ENCODE data around the gene KRTAP10-8. TPM values are rescaled to one million over a fixed set of nuclear protein-coding genes. Genes with fewer than 3 reads are reported as not detected.
"Not testable (repeated sequence)": the region's sequence is repeated elsewhere in the genome, so short reads cannot be mapped to it uniquely, and the experiment has no call there.

Gene KRTAP10-8
- total RNA-seq, 4 donors from 2014 or later: not detected

DNA sequence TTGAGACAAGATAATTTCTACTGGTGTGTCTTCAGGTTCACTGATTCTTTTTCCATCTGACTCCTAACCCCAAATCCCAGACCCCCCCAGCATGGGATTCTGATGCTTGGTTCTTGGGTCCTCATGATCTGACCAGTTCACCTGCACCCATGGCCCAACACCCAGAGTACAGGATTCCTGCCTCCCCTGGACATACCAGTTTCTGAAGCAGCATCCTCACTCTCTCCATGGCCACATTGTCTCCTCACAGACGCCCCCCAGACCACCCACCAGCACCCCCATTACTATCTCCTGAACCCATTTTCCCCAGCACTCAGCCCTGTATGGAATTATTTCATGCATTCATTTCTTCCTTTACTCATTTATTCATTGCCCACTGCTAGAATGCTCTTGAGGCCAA, 45.0 kb downstream of the KRTAP10-8 start:
- intact Hi-C loops (cut with DNase I; ENCODE audit: low total_unique reads) (no loop called here), in situ Hi-C loops (cut with MboI; ENCODE audit: low sequenced_read_pairs in 4 of 4) (no loop called here)
- no peak for TF ChIP-seq POLR2A (IDR thresholded peaks at IDR 0.05)
- TF ChIP-seq CTCF (IDR thresholded peaks at IDR 0.05 in 4 of 5, conservative IDR thresholded peaks at IDR 0.05 in 1 of 5): no peak
- peaks cover 0 to 8% (median 4%) of the 10 kb centered on the region in 3 donors for H3K27me3 ChIP-seq
- no peaks in the 10 kb centered on the region for H3K4me1 ChIP-seq
- no peak for ATAC-seq
- no peaks in the 10 kb centered on the region for H3K9me3 ChIP-seq
- no peak overlapping the region for H3K4me3 ChIP-seq
- no peak overlapping the region for H3K27ac ChIP-seq
- H3K36me3 ChIP-seq: no peaks in the 10 kb centered on the region
- DNase-seq: no peak

- Histone ChIP-seq H3K4me3 (no peak within 1 kb of the TSS), H3K27ac (no peak within 1 kb of the TSS), H3K4me1 (no peaks in the 10 kb centered on the region), H3K27me3 (peaks cover 0 to 8% (median 4%) of the 10 kb centered on the region in 3 donors), H3K9me3 (no peaks in the 10 kb centered on the region), H3K36me3 (no peaks in the 10 kb centered on the region)
- no peak for TF ChIP-seq CTCF (IDR thresholded peaks at IDR 0.05 in 4 of 5, conservative IDR thresholded peaks at IDR 0.05 in 1 of 5)
- no peak for TF ChIP-seq POLR2A (IDR thresholded peaks at IDR 0.05)
- in situ Hi-C loops (cut with MboI; ENCODE audit: low sequenced_read_pairs in 4 of 4) (no loop called here), intact Hi-C loops (cut with DNase I; ENCODE audit: low total_unique reads) (no loop called here)
- DNase-seq (no peak), ATAC-seq (no peak)
Measured at GRCh38 chr21:44657635-44658540, 46.0 kb downstream of the KRTAP10-8 start, which contains the start of gene KRTAP12-3. Gene KRTAP12-3, plus strand, starts transcription at chr21:44657932. Its CDS starts 48 bp downstream, at chr21:44657980.

DNA sequence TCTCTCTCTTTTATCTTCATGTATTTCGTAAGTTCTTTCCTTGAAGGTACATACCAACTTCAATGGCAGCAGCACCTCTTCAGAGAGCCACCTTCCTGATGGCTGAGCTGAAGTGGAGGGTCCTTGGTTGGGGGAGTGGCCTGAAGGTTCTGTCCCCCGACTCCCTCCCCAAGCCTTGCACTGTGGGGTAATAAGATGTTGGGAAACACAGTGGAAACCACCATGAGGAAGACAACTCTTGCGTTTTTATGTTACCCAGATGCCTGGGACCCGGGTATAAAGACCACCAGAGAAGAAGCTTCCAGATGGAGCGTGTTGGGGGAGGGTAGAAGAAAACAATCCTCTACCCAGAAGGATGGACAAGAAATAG, 46.6 kb downstream of the KRTAP10-8 start:
- TF ChIP-seq CTCF (IDR thresholded peaks at IDR 0.05 in 4 of 5, conservative IDR thresholded peaks at IDR 0.05 in 1 of 5): no peak
- no peak for TF ChIP-seq POLR2A (IDR thresholded peaks at IDR 0.05)
- Histone ChIP-seq H3K27me3 (peaks cover 0 to 8% (median 4%) of the 10 kb centered on the region in 3 donors), H3K27ac (no peak overlapping the region), H3K4me3 (no peak overlapping the region), H3K4me1 (no peaks in the 10 kb centered on the region), H3K9me3 (no peaks in the 10 kb centered on the region), H3K36me3 (no peaks in the 10 kb centered on the region)
- ATAC-seq (no peak), DNase-seq (no peak)
- intact Hi-C loops (cut with DNase I; ENCODE audit: low total_unique reads): no loop called here
- in situ Hi-C loops (cut with MboI; ENCODE audit: low sequenced_read_pairs in 4 of 4): no loop called here

GRCh38 chr21:44658913-44659595, 47.2 kb downstream of the KRTAP10-8 start:
- in situ Hi-C loops (cut with MboI; ENCODE audit: low sequenced_read_pairs in 4 of 4) (no loop called here), intact Hi-C loops (cut with DNase I; ENCODE audit: low total_unique reads) (no loop called here)
- H3K9me3 ChIP-seq: no peaks in the 10 kb centered on the region
- no peaks in the 10 kb centered on the region for H3K4me1 ChIP-seq
- TF ChIP-seq CTCF (IDR thresholded peaks at IDR 0.05 in 4 of 5, conservative IDR thresholded peaks at IDR 0.05 in 1 of 5) (no peak), POLR2A (IDR thresholded peaks at IDR 0.05) (no peak)
- DNase-seq (no peak), ATAC-seq (no peak)
- no peak overlapping the region for H3K4me3 ChIP-seq
- H3K27ac ChIP-seq: no peak overlapping the region
- no peaks in the 10 kb centered on the region for H3K36me3 ChIP-seq
- peaks cover 0 to 8% (median 4%) of the 10 kb centered on the region in 3 donors for H3K27me3 ChIP-seq

GRCh38 chr21:44661567-44661966, 49.7 kb downstream of the KRTAP10-8 start:
- H3K4me3 ChIP-seq; in situ Hi-C loops (cut with MboI; ENCODE audit: low sequenced_read_pairs in 4 of 4); intact Hi-C loops (cut with DNase I; ENCODE audit: low total_unique reads); H3K27me3 ChIP-seq; H3K9me3 ChIP-seq; H3K4me1 ChIP-seq; H3K27ac ChIP-seq; H3K36me3 ChIP-seq; ATAC-seq; DNase-seq: not testable (repeated sequence)

Measured in gastrocnemius medialis (tissue), 4 donors.